GM12878 (cell line): ENCODE results near the gene TACR2. TPM values are rescaled to one million over a fixed set of nuclear protein-coding genes. Genes with fewer than 3 reads are reported as not detected.

ENCODE experiments used
- ATAC-seq: fragments of 200-7000 bp; cut with Tn5 transposase; 3 replicates; pipeline ENCODE4 v1.9.1; 2020; ENCODE audit warnings: mild to moderate bottlenecking, moderate library complexity
- BruUV-seq: library from RNA; stranded (reverse); fragments of 400-500 nt; replicated peaks from 2 replicates; lab custom pipeline; 2021; lab: Mats Ljungman, UMichigan
- CTCF ChIA-PET: fragments of 300-600 bp; sonication (Branson Sonifier 250); formaldehyde crosslinking; extraction: SDS; loops from one replicate; lab custom pipeline; 2021; ENCODE audit warnings: inconsistent platforms; lab: Yijun Ruan, JAX
- POLR2A ChIA-PET: fragments of 350-600 bp; formaldehyde crosslinking; extraction: SDS; loops from one replicate; lab custom pipeline; 2021; ENCODE audit warnings: inconsistent platforms; lab: Charles Lee
- RAD21 ChIA-PET: fragments of 300-600 bp; sonication (Branson Sonifier 250); formaldehyde crosslinking; loops from one replicate; lab custom pipeline; 2023; ENCODE audit warnings: antibody characterized with exemption; ENCODE audit not compliant: unreplicated experiment; lab: Charles Lee
- SMC1A ChIA-PET: fragments of 300-600 bp; sonication (Branson Sonifier 250); formaldehyde crosslinking; loops from one replicate; lab custom pipeline; 2023; ENCODE audit not compliant: unreplicated experiment, uncharacterized antibody; lab: Charles Lee
- DNase-seq: peaks from one replicate; pipeline ENCODE4 v3.0.0-alpha.2; 2011; ENCODE audit warnings: low read depth, low spot score
- FAIRE-seq: peaks from 3 replicates; lab custom pipeline; 2011; peaks lifted over from hg19 to GRCh38; lab: Jason Lieb, UNC
- H2AFZ ChIP-seq: 2 replicates; pipeline ENCODE4 v1.6.0; 2011; ENCODE audit warnings: low read depth, low read length, control low read depth; ENCODE audit not compliant: control insufficient read depth
- H3K27ac ChIP-seq: 2 replicates; pipeline ENCODE4 v1.5.1; 2011; ENCODE audit warnings: control low read depth; ENCODE audit not compliant: control insufficient read depth, insufficient read depth
- H3K27me3 ChIP-seq, 2 experiments: replicated peaks in 1 of 2; 2 replicates each; pipeline versions ENCODE4 v1.6.0 to v1.6.1; 2011; ENCODE audit warnings: low read length in 1 of 2; ENCODE audit not compliant: control insufficient read depth in 2 of 2, insufficient read depth in 2 of 2
- H3K36me3 ChIP-seq, 2 experiments: 2 replicates each; pipeline ENCODE4 v1.5.1; 2011; ENCODE audit warnings: low read length in 1 of 2; ENCODE audit not compliant: control insufficient read depth in 2 of 2, insufficient read depth in 2 of 2
- H3K4me1 ChIP-seq: 2 replicates; pipeline ENCODE4 v1.6.1; 2011; ENCODE audit warnings: mild to moderate bottlenecking, low read length, moderate library complexity, mixed read lengths; ENCODE audit not compliant: control insufficient read depth, insufficient read depth
- H3K4me2 ChIP-seq: 2 replicates; pipeline ENCODE4 v1.6.0; 2011; ENCODE audit warnings: control low read depth; ENCODE audit not compliant: control insufficient read depth, insufficient read depth
- H3K4me3 ChIP-seq: fragments of 200-600 bp; sonication (generic); 2 replicates; pipeline ENCODE4 v1.5.1; 2016
- H3K79me2 ChIP-seq: 2 replicates; pipeline ENCODE4 v1.6.0; 2011; ENCODE audit warnings: low read length; ENCODE audit not compliant: control insufficient read depth, insufficient read depth
- H3K9ac ChIP-seq: 2 replicates; pipeline ENCODE4 v1.8.0; 2011; ENCODE audit warnings: low read length, control low read depth, mixed read lengths; ENCODE audit not compliant: control insufficient read depth, insufficient read depth
- H3K9me3 ChIP-seq: replicated peaks from 3 replicates; pipeline ENCODE4 v1.5.1; 2011; ENCODE audit warnings: mild to moderate bottlenecking, low read length; ENCODE audit not compliant: control insufficient read depth, insufficient read depth
- H4K20me1 ChIP-seq: 2 replicates; pipeline ENCODE4 v1.6.0; 2011; ENCODE audit not compliant: control insufficient read depth, insufficient read depth
- BCL3 ChIP-seq: IDR thresholded peaks from 2 replicates; pipeline ENCODE4 v1.6.1; 2011; ENCODE audit warnings: borderline replicate concordance, low read depth, mild to moderate bottlenecking, moderate library complexity, low read length; ENCODE audit not compliant: insufficient read depth, poor library complexity, severe bottlenecking
- CBX5 ChIP-seq: sonication (generic); IDR thresholded peaks from 2 replicates; pipeline ENCODE4 v1.6.1; 2016; ENCODE audit warnings: low read depth, moderate library complexity, mild to moderate bottlenecking, inconsistent platforms
- CHD1 ChIP-seq: IDR thresholded peaks from 2 replicates; pipeline ENCODE4 v1.6.1; 2012; ENCODE audit warnings: low read depth, low read length, improper control_type of control experiment
- FOS ChIP-seq: IDR thresholded peaks from 3 replicates; pipeline ENCODE4 v1.6.1; 2011; ENCODE audit warnings: borderline replicate concordance; ENCODE audit not compliant: insufficient read length; ENCODE audit errors: extremely low read depth
- FOXM1 ChIP-seq: IDR thresholded peaks from 2 replicates; pipeline ENCODE4 v1.6.1; 2012; ENCODE audit warnings: low read depth, mild to moderate bottlenecking, inconsistent platforms, low read length, moderate library complexity
- NR2C1 ChIP-seq: fragments of 450-650 bp; IDR thresholded peaks from 2 replicates; pipeline ENCODE4 v1.6.1; 2017; ENCODE audit warnings: antibody characterized with exemption, mild to moderate bottlenecking, moderate library complexity
- RUNX3 ChIP-seq: IDR thresholded peaks from 2 replicates; pipeline ENCODE4 v1.6.1; 2012; ENCODE audit warnings: low read length, inconsistent platforms
- SIN3A ChIP-seq: IDR thresholded peaks from 2 replicates; pipeline ENCODE4 v1.6.1; 2012; ENCODE audit warnings: low read depth, low read length, improper control_type of control experiment
- ZSCAN29 ChIP-seq: fragments of 450-650 bp; IDR thresholded peaks from 2 replicates; pipeline ENCODE4 v1.6.1; 2017; ENCODE audit warnings: mild to moderate bottlenecking, moderate library complexity
- WGBS: methylation state at CpG from one replicate; pipeline ENCODE4 v1.1.6; 2016; ENCODE audit warnings: low lambda C conversion rate; ENCODE audit not compliant: insufficient replicate concordance, insufficient coverage; ENCODE audit errors: missing lambda C conversion rate; 5-methylcytosine and 5-hydroxymethylcytosine counted together
- in situ Hi-C: fragments of 300-500 bp; cut with MboI; formaldehyde crosslinking; loops from 9 replicates; pipeline ENCODE4 v1.14.3; 2018; ENCODE audit warnings: mixed read lengths
- intact Hi-C: fragments of 100-400 bp; cut with micrococcal nuclease; formaldehyde crosslinking; loops from one replicate; pipeline ENCODE4 v1.14.2; 2022; ENCODE audit not compliant: unreplicated experiment
- polyA plus RNA-seq, 11 experiments: library from polyadenylated mRNA; depleted of rRNA in 4 of 11; unstranded in 6 of 11; stranded (reverse) in 5 of 11; fragments of >200 nt; fragmentation: Nextera tagmentation in 4 of 11; fragmentation: Illumina TruSeq in 1 of 11; extraction: Ambion mirVana in 4 of 11; extraction: Trizol in 1 of 11; gene quantifications; 1 replicate in 1 of 11; 2 replicates in 10 of 11; pipeline versions ENCODE4 v1.2.1 to v1.2.3, GENCODE V29; 2011 to 2016; ENCODE audit warnings: inconsistent platforms in 2 of 11, missing spikeins in 2 of 11, low read depth in 1 of 11
- total RNA-seq, 4 experiments: library from RNA; depleted of rRNA in 3 of 4; stranded (reverse); fragments of >200 nt in 3 of 4; fragmentation: Illumina TruSeq in 1 of 4; extraction: Trizol in 1 of 4; gene quantifications; 2 replicates each; pipeline versions ENCODE4 v1.2.1 to v1.2.3, GENCODE V29; 2013 to 2021
- TF ChIP-seq, protein P1 (sequence below): IDR thresholded peaks from 2 replicates; pipeline ENCODE4 v1.6.1; 2011; ENCODE audit warnings: borderline replicate concordance, low read depth, mild to moderate bottlenecking, moderate library complexity, mixed read lengths, low read length; ENCODE audit not compliant: insufficient read depth; ENCODE audit errors: extremely low read length
- TF ChIP-seq, protein P2 (sequence below): fragments of 450-650 bp; IDR thresholded peaks from 2 replicates; pipeline ENCODE4 v1.6.1; 2018; ENCODE audit warnings: borderline replicate concordance, mild to moderate bottlenecking; ENCODE audit not compliant: partially characterized antibody

Gene TACR2
- total and polyA plus RNA-seq, 10 of the 15 experiments (the other 5 are each of a cell fraction or from before 2014, with no cell fraction given): 0.11 TPM; not detected in 9

- ATAC-seq (no peak), DNase-seq (no peak), FAIRE-seq (no peak)
- H3K9ac ChIP-seq: no peak overlapping the region
- no TSS peak for BruUV-seq
- POLR2A ChIA-PET: interaction anchor here (0.8 kb wide), 1 partner anchor 11 kb away, joined by 5 read pairs; no protein-coding TSS in a partner anchor
- H3K4me2 ChIP-seq: no peak overlapping the region
- RAD21 ChIA-PET: interaction anchor here (2.7 kb wide), 1 partner anchor 12 kb away, joined by 16 read pairs; the partner anchor contains the start of gene TSPAN15
- no peaks in the 10 kb centered on the region; a peak in 1 of 4 replicates for H3K36me3 ChIP-seq
- peaks cover 35% of the 10 kb centered on the region for H3K4me1 ChIP-seq
- CTCF ChIA-PET: interaction anchor here (0.6 to 2.9 kb wide), 4 partner anchors 12 to 1148 kb away, joined by 3 to 16 read pairs (median 5); partner anchors contain the start of gene TSPAN15
- no peaks in the 10 kb centered on the region for H3K9me3 ChIP-seq
- TF ChIP-seq, protein P1, sequence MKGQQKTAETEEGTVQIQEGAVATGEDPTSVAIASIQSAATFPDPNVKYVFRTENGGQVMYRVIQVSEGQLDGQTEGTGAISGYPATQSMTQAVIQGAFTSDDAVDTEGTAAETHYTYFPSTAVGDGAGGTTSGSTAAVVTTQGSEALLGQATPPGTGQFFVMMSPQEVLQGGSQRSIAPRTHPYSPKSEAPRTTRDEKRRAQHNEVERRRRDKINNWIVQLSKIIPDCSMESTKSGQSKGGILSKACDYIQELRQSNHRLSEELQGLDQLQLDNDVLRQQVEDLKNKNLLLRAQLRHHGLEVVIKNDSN: no peak
- TF ChIP-seq NR2C1 (no peak), BCL3 (no peak), ZSCAN29 (no peak), SIN3A (no peak), CBX5 (no peak), CHD1 (no peak), RUNX3 (no peak), FOXM1 (no peak), FOS (no peak)
- TF ChIP-seq, protein P2, sequence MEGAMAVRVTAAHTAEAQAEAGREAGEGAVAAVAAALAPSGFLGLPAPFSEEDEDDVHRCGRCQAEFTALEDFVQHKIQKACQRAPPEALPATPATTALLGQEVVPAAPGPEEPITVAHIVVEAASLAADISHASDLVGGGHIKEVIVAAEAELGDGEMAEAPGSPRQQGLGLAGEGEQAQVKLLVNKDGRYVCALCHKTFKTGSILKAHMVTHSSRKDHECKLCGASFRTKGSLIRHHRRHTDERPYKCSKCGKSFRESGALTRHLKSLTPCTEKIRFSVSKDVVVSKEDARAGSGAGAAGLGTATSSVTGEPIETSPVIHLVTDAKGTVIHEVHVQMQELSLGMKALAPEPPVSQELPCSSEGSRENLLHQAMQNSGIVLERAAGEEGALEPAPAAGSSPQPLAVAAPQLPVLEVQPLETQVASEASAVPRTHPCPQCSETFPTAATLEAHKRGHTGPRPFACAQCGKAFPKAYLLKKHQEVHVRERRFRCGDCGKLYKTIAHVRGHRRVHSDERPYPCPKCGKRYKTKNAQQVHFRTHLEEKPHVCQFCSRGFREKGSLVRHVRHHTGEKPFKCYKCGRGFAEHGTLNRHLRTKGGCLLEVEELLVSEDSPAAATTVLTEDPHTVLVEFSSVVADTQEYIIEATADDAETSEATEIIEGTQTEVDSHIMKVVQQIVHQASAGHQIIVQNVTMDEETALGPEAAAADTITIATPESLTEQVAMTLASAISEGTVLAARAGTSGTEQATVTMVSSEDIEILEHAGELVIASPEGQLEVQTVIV: no peak
- no peaks in the 10 kb centered on the region for H3K27me3 ChIP-seq
- SMC1A ChIA-PET: interaction anchor here (1.6 kb wide), 1 partner anchor 12 kb away, joined by 7 read pairs; no protein-coding TSS in a partner anchor
- intact Hi-C loops: no loop called here
- H3K27ac ChIP-seq: no peak overlapping the region
- 49% methylated on average over 6 of the region's 6 CpGs for WGBS
- H4K20me1 ChIP-seq: no peaks in the 10 kb centered on the region
- no peaks in the 10 kb centered on the region for H3K79me2 ChIP-seq
- in situ Hi-C loops: no loop called here
- no peak overlapping the region for H3K4me3 ChIP-seq
- no peak overlapping the region for H2AFZ ChIP-seq
These were observed 47.2 kb upstream of the TACR2 start for GRCh38 chr10:69463886-69464285.
